Measurements from ENCODE around the gene ADRA2C.

GRCh38 chr4:3810796-3811485, 44.8 kb downstream of the ADRA2C start:
- no peak for TF ChIP-seq CTCF (IDR thresholded peaks at IDR 0.05; ENCODE audit: insufficient read depth, low read length, poor library complexity, severe bottlenecking)
- no peak for TF ChIP-seq EZH2phosphoT487 (conservative IDR thresholded peaks at IDR 0.05; ENCODE audit: low read length)

Data from SU-DHL-6 (cell line).